H4 (cell line): ENCODE measurements around the gene DNAJB8. TPM values are rescaled to one million over a fixed set of nuclear protein-coding genes. Genes with fewer than 3 reads are reported as not detected.

Experiments
- DNase-seq: peaks from one replicate; pipeline ENCODE4 v3.0.0-alpha.2; 2015; ENCODE audit warnings: low spot score
- total RNA-seq: library from RNA; depleted of rRNA; stranded (reverse); fragments of >200 nt; shearing (Covaris generic); gene quantifications from 2 replicates; pipeline ENCODE4 v1.2.3, GENCODE V29; 2014

The DNAJB8 gene
- total RNA-seq, 1 experiment from 2014 or later: not detected

- DNase-seq: no peak
Measured at GRCh38 chr3:128446821-128447220, 19.9 kb downstream of the DNAJB8 start.

- DNase-seq: no peak
Measured at GRCh38 chr3:128445357-128445756, 21.3 kb downstream of the DNAJB8 start.

GRCh38 chr3:128443771-128444170 is 22.9 kb downstream of the DNAJB8 start:
- no peak for DNase-seq

DNA sequence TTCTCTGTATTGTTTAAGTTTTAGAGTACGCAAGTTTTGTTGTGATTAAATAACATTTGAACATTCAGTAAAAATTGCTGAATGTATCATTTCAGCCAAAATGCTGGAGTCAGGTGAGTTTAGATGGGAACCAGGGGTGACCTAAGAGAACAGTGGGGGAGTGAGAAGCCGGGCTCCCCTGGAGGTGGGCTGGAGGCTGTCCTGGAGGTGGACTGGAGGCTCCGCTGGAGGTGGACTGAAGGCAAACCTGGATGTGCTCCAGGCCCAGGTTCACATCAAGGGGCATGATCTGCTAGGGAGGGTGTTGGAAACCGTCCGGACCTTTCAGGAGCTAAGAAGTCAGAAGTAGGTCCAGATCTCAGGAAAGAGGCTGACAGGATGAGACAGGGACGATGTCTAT is 23.7 kb downstream of the DNAJB8 start:
- DNase-seq: no peak

- DNase-seq: no peak
Measured at GRCh38 chr3:128442070-128442469, 24.6 kb downstream of the DNAJB8 start.

GRCh38 chr3:128439226-128439625 is 27.5 kb downstream of the DNAJB8 start:
- no peak for DNase-seq

DNA sequence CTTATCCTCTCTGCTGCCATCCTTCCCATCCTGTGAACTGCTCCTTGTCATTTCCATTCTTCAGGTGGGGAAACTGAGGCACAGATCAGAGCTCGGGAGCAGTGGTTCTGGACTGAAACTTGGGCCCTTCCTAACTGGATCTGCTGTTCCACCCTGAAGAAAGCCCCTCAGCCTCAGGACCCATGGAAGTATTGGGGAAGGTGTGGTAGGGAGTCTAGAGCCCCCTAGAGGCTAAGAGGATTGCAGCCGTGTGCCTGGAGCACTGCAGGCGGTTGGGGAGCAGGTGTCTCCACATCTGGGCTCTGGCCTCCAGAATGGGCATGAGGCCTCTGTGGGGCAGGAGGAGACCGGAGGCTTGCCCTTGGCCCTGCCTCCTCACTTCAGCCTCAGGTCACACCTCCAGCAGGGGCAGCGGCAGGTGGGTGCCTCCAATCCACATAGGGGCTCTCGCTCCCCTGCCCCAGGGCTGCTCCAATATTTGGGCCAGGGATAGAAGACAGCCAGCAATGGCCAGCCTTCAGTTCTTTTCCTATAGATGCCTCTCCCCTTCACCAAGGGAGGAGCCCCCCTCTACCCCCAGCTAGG is 28.1 kb downstream of the DNAJB8 start:
- no peak for DNase-seq

GRCh38 chr3:128436214-128436613 is 30.5 kb downstream of the DNAJB8 start:
- no peak for DNase-seq

GRCh38 chr3:128435561-128435960 is 31.1 kb downstream of the DNAJB8 start:
- DNase-seq: no peak

DNA sequence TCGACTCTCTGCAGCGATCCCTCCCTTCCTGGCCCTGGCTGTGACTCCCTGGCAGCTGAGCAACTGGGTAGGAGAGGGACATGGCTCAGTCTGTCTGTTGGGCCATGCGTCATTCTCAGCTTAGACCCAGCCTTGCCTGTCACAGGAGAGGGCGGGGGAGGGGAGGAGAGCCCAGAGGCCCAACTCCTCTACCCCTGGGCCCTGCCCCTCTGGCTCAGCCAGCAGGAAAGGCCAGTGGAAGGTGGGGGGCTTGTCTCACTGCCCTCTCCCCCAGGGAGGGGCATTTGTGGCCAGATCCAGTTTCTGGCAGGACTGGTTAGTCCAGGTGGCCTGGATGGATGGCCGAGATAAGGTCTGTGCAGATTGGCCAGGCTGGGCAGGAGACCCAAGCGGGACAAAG is 31.6 kb downstream of the DNAJB8 start:
- no peak for DNase-seq

DNA sequence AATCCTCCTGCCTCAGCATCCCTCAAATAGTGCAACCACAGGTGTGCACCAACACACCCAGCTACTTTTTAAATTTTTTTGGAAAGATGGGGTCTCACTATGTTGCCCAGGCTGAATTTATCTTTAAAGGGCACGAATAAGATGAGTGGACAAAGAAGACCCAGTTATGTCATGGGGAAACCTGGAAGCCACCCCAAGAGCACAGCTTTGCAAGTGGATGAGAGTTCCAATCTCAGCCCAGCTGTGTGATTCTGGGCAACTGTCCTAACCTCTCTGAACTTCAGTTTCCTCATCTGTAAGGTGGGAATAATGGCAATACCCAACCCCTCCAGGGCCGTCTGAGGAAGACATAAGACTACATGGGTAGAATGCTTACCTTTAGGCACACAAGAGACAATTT is 32.2 kb downstream of the DNAJB8 start:
- no peak for DNase-seq

DNA sequence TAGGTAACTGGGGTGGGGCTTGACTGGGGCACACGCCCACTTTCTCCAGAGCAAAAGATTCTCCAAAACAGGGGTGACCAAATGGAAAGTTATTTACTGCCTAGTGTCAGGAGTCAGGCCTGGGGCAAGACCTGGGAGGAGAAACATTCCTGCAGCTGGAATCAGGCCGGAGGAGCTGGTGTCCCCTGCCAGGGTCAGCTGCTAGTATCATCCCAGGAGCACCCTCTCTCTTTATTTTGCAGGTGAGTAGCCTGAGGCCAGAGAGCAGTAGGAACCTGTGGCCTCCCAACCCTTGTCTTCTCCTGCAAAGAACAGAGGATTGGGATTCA is 32.9 kb downstream of the DNAJB8 start:
- DNase-seq: no peak

DNA sequence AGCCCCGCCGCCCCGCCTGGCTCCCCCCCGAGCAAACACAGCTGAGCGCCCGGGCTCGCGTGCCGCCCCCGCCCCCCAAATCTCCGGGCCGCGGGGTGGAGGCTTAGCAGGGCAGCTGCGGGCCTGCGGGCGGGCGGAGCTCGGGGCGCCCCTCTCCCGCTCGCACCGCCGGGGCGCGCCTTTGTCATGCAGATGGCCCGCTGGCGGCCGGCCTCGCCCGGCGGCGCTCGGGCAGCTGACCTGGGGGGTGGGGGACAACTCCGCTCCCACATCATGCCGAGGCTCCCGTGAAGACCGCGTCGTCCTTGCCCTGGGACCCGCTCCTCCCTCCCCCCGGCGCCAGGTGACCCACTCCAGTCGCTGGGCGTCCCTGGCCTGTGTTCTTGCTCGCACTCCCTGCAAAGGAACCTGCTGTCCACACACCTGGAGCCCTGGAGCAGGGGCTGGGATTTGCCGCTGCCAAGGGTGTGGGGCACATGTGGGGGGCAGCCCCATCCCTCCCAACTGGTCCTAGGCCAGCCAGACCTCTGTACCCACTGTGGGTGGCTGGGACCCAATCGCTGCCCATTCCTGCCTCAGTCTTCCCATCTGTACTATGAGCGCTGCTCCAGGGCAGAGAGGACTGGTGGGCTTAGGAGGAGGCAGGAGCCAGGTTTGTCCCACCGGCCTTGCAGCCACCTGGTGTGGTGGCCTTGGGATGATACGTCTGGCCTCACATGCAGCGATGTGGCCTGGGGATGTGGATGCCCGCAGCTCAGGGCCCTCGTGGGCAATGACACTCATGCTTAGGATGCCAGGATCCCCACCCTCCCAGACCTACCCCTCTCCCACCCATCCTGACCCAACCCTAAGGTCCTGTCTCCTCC is 33.5 kb downstream of the DNAJB8 start:
- no peak for DNase-seq

DNA sequence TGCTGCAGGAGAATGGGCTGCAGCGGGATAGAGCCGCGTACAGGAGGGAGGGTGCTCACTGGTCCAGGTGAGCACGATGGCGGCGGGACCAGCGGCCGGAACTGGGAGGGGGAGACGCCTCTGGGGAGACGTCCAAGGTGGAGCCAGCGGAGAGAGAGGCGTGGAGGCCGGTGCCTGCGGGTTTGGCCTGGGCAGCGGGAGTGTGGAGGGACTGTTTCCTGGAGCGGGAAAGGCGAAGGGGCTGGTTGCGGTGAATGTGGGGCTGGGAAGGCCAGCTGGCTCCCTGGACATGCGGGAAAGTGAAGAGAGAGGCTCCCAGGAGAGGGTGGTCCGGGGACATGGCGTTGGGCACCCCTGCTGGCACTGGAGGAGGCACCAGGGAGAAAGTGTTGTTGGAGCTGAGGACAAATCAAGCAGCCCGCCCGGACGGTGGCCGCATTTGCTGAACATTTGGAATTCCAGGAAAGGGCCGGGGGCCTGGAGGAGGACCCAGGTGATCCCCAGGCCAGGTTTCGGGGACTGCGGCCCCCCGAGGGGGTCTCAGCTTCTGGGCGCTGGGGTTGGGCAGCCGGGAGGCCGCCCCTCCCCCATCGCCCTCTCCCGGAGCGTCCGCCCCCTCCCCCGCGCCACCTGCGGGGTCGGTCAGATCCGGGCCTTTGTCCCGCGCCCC is 34.3 kb downstream of the DNAJB8 start:
- no peak for DNase-seq

- no peak for DNase-seq
Measured at GRCh38 chr3:128431803-128432300, 34.8 kb downstream of the DNAJB8 start.

GRCh38 chr3:128430731-128431130 is 36.0 kb downstream of the DNAJB8 start:
- no peak for DNase-seq

DNA sequence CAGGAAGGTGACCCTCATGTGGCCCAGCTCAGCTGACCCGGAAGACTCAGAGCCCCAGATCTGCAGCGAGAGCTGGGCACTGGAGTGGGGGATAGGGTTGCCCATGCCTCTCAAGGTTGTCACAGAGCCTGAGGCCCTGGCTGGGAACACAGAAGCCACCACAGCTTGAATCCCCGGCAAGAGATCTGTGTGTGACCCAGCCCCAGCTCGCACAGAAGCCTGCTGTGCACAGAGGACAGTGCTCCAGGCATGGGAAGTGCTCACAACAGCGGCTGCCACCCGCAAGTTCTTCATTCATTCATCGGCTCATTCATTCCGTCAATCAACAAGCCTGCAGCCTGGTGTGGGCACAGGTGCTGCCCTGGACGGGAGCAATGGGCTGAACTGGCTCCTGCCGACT is 36.4 kb downstream of the DNAJB8 start:
- DNase-seq: no peak

GRCh38 chr3:128429751-128430150 is 36.9 kb downstream of the DNAJB8 start:
- DNase-seq: no peak

- DNase-seq: no peak
Measured at GRCh38 chr3:128429275-128429674, 37.4 kb downstream of the DNAJB8 start.

- DNase-seq: no peak
Measured at GRCh38 chr3:128427872-128428822, 38.5 kb downstream of the DNAJB8 start.

GRCh38 chr3:128427175-128427857 is 39.4 kb downstream of the DNAJB8 start:
- no peak for DNase-seq
